MM.1S (cell line): Measurements from ENCODE around the gene CHSY3.

Source experiments
- EZH2 ChIP-seq: fragments of 300-600 bp; sonication (generic); optimal IDR thresholded peaks from 2 replicates; pipeline ENCODE3; 2017; ENCODE audit warnings: low read depth, mild to moderate bottlenecking, antibody characterized with exemption, low read length, mixed read lengths
- EZH2phosphoT487 ChIP-seq: fragments of 300-600 bp; sonication (generic); IDR thresholded peaks from 2 replicates; pipeline ENCODE4 v1.6.1; 2018; ENCODE audit warnings: antibody characterized with exemption, low read length
- TF ChIP-seq, protein P1 (sequence below): fragments of 300-600 bp; sonication (generic); IDR thresholded peaks from 2 replicates; pipeline ENCODE4 v1.5.1; 2016; ENCODE audit warnings: antibody characterized with exemption, low read length, mixed read lengths

GRCh38 chr5:130090569-130091270 lies 186.5 kb downstream of the CHSY3 start:
- TF ChIP-seq, protein P1, sequence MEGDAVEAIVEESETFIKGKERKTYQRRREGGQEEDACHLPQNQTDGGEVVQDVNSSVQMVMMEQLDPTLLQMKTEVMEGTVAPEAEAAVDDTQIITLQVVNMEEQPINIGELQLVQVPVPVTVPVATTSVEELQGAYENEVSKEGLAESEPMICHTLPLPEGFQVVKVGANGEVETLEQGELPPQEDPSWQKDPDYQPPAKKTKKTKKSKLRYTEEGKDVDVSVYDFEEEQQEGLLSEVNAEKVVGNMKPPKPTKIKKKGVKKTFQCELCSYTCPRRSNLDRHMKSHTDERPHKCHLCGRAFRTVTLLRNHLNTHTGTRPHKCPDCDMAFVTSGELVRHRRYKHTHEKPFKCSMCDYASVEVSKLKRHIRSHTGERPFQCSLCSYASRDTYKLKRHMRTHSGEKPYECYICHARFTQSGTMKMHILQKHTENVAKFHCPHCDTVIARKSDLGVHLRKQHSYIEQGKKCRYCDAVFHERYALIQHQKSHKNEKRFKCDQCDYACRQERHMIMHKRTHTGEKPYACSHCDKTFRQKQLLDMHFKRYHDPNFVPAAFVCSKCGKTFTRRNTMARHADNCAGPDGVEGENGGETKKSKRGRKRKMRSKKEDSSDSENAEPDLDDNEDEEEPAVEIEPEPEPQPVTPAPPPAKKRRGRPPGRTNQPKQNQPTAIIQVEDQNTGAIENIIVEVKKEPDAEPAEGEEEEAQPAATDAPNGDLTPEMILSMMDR: no peak
- TF ChIP-seq EZH2 (no peak), EZH2phosphoT487 (no peak)
